ENCODE results near the gene MCCD1.
"Not testable (repeated sequence)": the region's sequence is repeated elsewhere in the genome, so short reads cannot be mapped to it uniquely, and the experiment has no call there.

Gene MCCD1, protein sequence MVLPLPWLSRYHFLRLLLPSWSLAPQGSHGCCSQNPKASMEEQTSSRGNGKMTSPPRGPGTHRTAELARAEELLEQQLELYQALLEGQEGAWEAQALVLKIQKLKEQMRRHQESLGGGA

DNA sequence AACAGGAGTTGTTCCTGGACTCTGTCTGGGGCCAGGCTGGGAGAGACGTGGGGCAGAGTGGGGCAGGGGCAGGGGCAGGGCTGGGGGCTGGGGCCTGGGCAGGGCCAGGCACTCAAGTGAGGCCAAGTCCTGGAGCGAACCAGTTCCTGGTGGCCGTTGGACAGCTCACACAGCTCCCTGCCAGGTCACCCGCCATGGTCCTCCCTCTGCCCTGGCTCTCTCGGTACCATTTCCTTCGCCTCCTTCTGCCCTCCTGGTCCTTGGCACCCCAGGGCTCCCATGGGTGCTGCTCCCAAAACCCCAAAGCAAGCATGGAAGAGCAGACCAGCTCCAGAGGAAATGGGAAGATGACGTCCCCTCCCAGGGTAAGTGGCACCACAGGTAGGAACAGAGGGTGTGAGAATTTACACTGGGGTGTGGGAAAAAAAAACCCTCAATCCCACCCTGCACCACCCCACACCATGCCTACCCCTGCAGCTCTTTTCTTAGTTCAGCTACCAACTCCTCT is at the start of gene MCCD1:
MCCD1 (plus strand) TSS at position 142 of the 508 bp plus-strand sequence; CDS start at position 195, 53 bp downstream.
- no peak for DNase-seq (ENCODE audit: low read depth in 2 of 2)

DNA sequence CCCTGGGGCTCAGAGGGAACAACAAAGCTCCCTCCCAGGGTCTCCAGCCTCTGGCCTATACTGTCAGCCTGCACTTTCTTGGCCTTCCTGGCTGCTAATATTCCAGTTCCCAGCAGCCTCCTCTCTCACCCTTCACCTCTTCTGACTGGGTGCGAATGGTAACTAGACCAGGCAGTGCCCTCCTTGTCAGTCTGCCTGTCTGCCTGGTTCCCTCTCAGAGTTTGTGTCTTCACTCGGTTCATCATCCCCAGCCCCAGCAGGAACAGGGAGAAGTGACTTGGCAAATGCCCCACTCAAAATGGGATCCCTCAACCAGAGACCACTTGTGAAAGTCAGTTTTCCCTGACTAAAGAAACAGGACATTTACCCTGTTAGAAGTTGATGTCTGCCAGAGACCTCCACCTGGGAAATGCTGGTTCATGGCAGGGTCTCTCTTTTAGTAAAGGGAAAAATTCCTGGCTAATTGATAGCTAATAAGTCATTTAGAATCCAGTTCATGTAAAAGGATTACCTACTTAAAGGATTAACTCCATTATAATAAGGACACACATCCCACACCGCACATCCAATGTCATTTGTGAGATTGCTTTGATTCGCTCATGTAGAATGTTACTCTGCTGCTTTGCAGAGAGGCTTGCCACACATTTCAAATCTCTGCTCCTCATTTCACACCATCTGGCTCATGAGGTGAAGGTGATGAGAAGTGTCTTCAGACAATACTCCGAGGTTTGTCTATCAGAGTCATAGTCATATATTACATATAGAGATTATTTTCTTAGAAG is 49.4 kb upstream of the MCCD1 start:
- DNase-seq (ENCODE audit: low read depth in 2 of 2) = no peak

DNA sequence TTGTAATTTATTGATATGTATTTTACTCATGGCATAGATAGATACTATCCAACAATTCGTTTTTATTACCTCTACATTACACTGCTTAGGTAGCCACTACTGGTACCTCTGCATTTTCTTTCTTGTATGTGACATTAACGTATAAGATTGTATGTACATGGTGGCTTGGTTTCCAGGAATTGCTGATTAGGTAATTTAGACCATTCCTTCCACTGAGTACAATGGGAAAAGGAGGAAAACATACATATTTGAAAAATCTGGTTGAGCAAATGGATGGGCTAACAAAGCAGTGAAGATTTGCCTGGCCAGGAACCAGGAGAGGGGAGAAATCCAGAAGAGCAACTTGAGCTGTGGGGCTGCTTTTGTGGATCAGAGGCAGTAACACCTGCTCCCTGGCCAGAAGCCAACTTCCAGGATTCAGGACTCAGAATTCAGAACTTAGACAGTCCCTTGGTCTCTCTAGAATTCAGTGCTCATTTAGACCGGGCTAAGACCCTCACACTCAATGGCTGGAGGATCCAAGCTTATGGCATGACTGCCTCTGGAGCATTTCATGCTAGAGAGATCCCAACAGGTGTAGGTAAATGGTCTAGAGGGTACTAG is 48.7 kb upstream of the MCCD1 start:
- DNase-seq (ENCODE audit: low read depth in 2 of 2) = no peak

- no peak for DNase-seq (ENCODE audit: low read depth in 2 of 2)
These were observed 48.2 kb upstream of the MCCD1 start for GRCh38 chr6:31480574-31480973.

DNA sequence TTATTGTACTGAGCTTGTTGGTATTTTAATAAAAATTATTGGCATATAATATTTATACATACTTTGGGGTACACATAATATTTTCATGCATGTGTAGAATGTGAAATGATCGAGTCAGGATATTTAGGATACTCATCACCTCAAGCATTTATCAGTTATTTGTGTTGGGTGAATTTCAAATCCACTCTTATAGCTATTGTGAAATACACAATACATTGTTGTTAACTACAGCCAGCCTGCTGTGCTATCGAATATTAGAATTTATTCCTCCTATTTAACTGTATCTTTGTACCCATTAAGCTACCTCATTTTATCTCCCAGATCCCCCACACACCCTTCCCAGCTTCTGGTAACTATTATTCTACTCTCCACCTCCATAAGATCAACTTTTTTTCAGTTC is 45.4 kb upstream of the MCCD1 start:
- no peak for DNase-seq (ENCODE audit: low read depth in 2 of 2)

GRCh38 chr6:31485055-31485454 is 43.7 kb upstream of the MCCD1 start:
- DNase-seq (ENCODE audit: low read depth in 2 of 2) = no peak

GRCh38 chr6:31486065-31486837 is 42.5 kb upstream of the MCCD1 start:
- DNase-seq (ENCODE audit: low read depth in 2 of 2) = not testable (repeated sequence)

- not testable (repeated sequence) for DNase-seq (ENCODE audit: low read depth in 2 of 2)
These were observed 41.1 kb upstream of the MCCD1 start for GRCh38 chr6:31487674-31488073.

DNA sequence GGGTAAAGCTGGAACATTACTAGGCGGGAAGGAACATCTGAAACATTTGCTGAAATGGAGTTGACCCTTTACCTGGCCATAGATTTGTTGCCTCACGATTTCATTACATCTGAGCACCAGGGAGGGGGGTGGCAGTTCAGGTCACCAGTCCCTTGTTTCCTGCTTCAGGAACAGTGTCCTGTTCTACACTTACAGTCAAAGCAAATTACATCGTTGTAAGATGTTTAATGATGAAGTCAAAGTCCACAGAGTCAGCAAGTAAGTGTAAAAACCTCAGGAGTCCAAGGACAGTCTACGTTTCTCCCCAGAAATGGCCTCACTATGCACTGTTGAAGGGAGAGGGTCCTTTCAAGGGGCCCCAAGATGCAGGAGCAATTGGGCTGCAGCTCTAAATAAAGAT is 39.7 kb upstream of the MCCD1 start:
- no peak for DNase-seq (ENCODE audit: low read depth in 2 of 2)

GRCh38 chr6:31490115-31490873 is 38.5 kb upstream of the MCCD1 start:
- DNase-seq (ENCODE audit: low read depth in 2 of 2) = no peak

GRCh38 chr6:31493550-31493874 is 35.2 kb upstream of the MCCD1 start:
- not testable (repeated sequence) for DNase-seq (ENCODE audit: low read depth in 2 of 2)

- peak; percentile 48 to 54 for DNase-seq (ENCODE audit: low read depth in 2 of 2)
These were observed 34.7 kb upstream of the MCCD1 start for GRCh38 chr6:31493875-31494694.

DNA sequence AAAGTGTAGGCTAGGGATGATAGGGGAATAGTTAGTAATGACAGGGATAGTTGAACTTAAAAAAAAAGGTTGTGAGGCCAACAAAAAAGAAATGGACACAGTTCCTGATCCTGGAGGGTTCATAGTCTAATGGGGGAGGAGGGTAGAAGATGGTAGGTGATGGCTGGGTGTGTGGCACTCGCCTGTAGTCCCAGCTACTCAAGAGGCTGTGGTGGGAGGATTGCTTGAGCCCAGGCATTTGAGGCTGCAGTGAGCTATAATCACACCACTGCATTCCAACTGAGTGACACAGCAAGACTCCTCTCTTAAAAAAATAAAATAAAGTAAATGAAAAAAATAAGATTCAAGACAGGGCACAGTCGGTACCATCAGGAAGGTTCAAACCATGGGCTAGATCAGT is 33.2 kb upstream of the MCCD1 start:
- DNase-seq (ENCODE audit: low read depth in 2 of 2) = no peak

DNA sequence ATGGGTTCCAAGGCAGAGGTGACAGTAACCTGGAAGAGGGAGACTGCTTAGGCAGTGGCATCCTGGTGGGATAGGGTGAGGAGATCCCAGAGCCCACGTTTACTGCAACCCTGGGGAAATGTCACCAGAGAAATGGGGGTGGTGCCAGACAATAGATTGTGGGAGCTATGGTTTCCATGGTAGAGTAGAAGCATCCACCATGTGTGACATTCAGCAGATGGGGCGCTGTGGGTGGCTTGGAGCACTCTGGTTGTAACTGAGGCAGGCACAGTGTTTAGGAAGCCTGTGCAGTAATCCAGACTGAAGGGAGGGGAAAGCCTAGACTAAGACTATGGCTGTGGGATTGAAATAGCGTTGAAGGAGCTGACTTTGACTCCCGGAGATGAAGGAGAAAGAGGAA is 31.9 kb upstream of the MCCD1 start:
- DNase-seq (ENCODE audit: low read depth in 2 of 2) = not testable (repeated sequence)

GRCh38 chr6:31497531-31498476 is 31.0 kb upstream of the MCCD1 start, which contains the start of gene MICB:
Gene MICB (plus strand): TSS chr6:31498145. CDS start chr6:31498194, 49 bp downstream.
- peak; percentile 72 to 75 for DNase-seq (ENCODE audit: low read depth in 2 of 2)

DNA sequence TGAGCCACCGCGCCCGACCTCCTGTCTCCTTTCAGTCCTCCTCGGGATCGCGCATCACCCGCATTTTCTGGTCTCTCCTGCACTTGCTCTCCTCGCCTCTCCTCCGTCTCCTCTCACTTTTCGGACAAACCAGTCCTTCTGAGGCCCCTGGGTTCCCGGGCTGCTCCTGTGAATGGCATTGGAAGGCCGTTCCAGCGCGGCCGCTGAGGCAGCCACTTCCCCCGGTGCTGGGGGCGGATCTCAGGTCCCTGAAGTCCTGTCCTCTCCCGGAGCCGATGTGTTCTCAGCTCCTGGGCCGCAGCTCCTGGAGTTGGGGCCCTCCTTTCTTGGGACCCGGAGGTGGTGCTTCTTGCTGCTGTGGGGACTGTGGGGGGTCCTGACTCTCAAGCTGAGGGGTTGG is 30.0 kb upstream of the MCCD1 start:
- no peak for DNase-seq (ENCODE audit: low read depth in 2 of 2)

DNA sequence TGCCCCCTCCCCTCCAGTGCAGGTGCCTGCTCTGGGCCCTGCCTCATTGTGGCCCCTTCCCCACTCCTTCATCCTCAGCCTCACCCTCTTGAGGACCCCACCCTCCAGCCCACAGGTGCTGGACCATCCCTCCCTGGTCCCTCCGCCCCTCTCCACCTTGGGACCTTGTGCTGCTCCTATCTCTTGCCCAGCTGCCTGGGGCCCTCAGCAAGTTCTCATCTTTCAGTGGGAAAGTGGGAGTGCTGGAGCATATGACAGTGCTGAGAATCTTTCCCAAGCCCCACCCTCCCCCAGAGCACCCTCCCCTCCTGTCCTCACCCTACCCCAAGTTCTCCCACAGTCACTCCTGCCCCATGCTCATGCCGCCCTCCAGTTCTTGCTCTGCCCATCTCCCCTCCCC is 29.1 kb upstream of the MCCD1 start:
- not testable (repeated sequence) for DNase-seq (ENCODE audit: low read depth in 2 of 2)

GRCh38 chr6:31502586-31502985 is 26.2 kb upstream of the MCCD1 start:
- DNase-seq (ENCODE audit: low read depth in 2 of 2) = no peak

DNA sequence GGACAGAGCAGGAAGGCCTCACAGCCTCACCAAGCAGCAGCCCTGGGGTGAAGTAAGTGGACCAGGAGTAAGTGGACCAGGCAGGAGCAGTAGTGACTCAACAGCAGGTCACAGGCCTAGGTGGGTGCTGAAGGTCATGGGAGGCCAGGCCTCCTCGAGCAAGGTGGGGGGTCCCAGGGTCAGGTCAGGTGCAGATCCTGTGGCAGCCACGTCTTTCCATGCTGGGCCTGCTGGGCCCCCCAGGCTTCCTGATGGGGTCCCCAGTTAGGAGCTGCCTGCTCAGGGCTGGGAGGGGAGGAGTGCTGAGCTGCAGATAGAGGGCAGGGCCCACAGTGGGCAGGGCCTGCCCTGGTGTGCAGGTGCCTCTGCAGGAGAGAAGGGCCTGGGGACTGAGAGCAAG is 19.7 kb upstream of the MCCD1 start:
- DNase-seq (ENCODE audit: low read depth in 2 of 2) = not testable (repeated sequence)

Measured in activated CD8-positive, alpha-beta memory T cell treated with anti-CD3 and anti-CD28 coated beads for 4 hours (primary cell).